ENCODE measurements around the gene PLAC9.
"Not testable (repeated sequence)": the region's sequence is repeated elsewhere in the genome, so short reads cannot be mapped to it uniquely, and the experiment has no call there.

Gene PLAC9

DNA sequence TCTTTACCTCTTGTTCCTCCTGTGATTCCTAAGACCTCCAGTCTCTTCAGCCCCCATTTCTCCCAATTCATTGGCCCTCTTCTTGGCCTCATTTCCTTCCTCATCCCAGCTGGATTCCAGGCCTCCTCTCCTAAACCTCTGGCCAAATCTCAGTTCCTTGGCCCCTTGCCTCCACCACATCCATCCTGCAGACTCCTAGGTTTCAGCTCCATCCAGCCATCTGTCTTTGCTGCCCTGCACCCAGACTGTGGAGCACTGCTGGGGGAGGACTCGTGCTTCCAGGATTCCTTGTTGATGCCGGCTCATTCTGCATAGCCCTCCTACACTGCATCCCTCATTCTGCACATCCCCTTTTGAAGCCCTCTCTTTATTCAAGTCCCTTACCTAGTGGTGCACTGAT, 6.7 kb downstream of the PLAC9 start:
- no peak for DNase-seq (ENCODE audit: low read depth)

DNA sequence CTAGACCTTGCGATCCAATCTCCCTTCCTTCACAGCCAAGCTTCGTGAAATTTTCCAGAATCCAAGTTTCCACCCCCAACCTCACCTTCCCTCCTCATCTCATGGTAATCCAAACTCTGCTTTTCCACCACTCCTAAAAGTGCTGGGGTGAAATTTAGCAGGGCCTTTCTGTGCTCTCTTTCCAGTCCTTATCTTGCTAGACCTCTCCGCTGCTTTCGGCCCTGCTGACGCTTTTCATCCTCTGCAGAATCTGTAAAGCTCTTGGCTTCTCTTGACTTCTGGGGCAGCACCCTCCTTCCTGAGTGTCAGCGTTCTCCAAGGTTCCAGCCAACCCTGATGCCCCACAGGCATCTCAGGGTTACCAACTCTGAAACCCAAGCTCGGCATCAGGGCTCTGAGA, 7.7 kb downstream of the PLAC9 start:
- DNase-seq (ENCODE audit: low read depth): no peak

- no peak for DNase-seq (ENCODE audit: low read depth)
Measured at GRCh38 chr10:80141696-80142460, 9.3 kb downstream of the PLAC9 start.

DNA sequence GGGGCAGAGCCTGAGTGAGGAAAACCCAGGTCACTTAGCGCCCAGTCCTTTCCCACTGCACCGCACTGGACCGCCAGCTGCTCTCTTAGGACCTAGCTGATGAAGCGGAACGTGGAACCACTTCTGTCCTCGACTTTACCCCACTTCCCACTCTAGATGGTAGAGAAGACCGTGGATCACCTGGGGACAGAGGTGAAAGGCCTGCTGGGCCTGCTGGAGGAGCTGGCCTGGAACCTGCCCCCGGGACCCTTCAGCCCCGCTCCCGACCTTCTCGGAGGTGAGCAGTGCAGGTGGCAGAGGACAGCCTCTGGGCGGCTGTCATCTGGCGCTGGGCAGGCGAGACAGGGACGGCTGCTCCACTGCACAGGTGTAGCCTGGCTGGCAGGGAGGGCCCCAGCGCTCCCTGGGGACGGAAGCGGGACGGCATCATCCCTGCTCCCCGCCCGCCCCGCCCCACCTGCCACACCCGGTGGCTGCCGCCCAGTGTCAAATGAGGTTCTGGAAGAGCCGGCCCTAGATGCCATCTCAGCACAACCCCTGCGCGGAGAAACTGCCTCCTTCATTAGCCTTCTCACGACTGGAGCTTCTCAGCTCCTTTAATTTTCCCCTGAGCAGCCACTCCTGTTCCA, 11.7 kb downstream of the PLAC9 start:
- DNase-seq (ENCODE audit: low read depth): no peak

GRCh38 chr10:80144696-80145131, 12.2 kb downstream of the PLAC9 start:
- DNase-seq (ENCODE audit: low read depth): no peak

- DNase-seq (ENCODE audit: low read depth): not testable (repeated sequence)
Measured at GRCh38 chr10:80145406-80146308, 13.1 kb downstream of the PLAC9 start.

DNA sequence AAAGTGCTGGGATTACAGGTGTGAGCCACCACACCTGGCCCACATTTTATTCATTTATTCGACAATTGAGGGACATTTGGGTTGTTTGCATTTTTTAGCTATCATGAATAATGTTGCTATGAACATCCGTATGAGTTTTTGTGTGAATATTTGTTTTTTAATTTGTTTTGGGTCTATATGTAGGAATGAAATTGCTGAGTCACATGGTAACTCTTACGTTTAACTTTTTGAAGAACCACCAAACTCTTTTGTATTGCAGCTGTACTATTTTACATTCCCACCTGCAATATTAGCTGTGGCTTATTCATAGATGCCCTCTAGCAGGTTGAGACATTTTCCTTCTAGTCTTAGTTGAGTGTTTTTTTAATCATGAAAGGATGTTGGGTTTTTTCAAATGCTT, 14.4 kb downstream of the PLAC9 start:
- DNase-seq (ENCODE audit: low read depth): no peak

- no peak for DNase-seq (ENCODE audit: low read depth)
Measured at GRCh38 chr10:80148166-80148805, 15.8 kb downstream of the PLAC9 start.

DNA sequence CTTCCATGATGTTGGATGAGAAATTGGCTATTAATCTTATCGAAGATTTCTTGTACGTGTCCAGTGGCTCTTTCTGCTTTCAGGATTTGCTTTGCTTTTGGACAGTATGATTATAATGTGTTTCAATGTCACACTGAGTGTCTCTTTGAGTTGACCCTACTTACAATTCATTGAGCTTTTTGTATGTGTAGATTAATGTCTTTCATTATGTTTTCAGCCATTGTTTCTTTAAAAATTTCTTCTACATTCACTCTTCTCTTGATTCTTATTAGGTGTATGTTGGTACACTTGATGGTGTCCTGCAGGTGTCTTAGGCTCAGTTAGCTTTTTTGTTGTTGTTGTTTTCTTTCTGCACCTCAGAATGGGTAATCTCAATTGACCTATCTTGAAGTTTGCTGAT, 16.6 kb downstream of the PLAC9 start:
- DNase-seq (ENCODE audit: low read depth): no peak

DNA sequence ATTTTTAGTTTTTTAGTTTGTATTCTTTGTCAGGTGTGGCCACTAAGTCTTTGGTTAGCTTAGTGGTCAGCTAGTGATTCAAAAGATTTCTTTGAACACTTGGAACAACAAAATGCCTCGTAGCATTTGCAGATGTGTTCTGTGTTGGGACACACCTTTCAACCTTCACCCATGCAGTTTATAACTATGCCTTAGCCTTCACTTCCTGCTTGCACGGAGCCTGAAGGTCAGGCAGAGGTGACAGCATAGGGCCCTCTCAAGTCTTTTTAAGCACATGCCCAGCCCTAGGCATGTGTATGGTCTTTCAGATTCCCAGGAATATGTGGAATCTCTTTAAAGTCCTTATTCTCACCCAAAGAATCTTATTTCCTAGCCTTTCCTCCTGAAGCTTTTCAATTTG, 17.6 kb downstream of the PLAC9 start:
- DNase-seq (ENCODE audit: low read depth): no peak

DNA sequence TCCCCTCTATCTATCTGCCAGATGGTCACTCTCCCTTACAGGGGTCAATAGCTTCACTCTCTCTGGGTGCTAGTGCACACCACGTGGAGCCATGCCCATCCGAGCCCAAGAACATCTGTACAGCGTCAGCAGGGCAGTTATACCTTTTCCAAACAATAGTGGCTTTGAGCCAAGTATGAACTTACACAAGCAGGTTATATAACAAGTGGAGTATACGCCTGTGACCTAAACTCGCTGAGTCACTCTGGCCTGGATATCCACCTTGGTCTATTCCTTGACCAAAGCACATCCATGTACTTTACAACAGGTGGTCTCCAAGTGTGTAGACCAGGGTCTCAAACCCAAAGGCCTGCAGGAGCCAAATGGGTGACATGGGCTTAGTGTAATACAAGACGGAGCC, 20.3 kb downstream of the PLAC9 start:
- DNase-seq (ENCODE audit: low read depth): no peak

DNA sequence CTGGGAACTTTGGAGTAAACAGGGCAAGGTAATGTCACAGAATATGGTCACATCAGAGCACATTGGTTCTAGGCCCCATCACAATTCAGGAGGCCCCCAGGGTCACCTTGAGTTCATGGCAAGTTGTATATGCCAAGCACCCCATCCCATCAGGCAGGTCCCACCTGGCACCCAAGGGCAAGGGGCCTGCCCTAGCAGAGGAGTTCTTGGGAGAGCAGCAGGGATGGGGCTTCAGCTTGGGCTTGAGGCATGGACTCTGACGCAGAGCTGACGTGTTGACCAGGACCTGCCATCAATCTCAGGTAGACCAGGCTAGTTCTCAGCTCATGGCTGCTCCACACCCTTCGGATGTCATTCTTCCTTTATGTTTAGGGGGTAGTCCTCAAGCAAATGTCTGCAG, 20.9 kb downstream of the PLAC9 start:
- no peak for DNase-seq (ENCODE audit: low read depth)

- DNase-seq (ENCODE audit: low read depth): no peak
Measured at GRCh38 chr10:80154626-80154977, 22.1 kb downstream of the PLAC9 start.

GRCh38 chr10:80154978-80155695, 22.6 kb downstream of the PLAC9 start:
- DNase-seq (ENCODE audit: low read depth): no peak

DNA sequence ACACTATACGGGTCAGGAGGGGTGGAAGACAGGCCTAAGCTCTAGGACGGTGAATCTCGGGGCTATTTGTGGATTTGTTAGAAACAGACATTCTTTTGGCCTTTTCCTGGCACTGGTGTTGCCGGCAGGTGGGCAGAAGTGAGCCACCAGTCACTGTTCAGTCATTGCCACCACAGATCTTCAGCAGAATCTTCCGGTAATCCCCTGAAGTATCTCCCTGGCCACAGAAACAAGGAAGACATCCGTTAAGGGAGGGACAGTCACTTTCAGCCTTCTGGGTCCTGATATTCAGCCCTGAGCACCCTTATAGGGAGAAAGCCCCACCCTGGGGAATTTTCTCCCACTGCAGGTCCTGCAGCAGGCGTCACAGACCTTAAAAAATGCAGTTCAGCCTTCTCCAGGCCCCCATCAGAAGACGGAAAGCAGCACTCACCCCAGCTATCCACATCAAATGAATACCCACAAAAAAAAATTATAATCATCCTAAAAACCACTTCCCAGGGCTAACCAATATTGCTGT, 23.2 kb downstream of the PLAC9 start:
- DNase-seq (ENCODE audit: low read depth): no peak

- DNase-seq (ENCODE audit: low read depth): no peak
Measured at GRCh38 chr10:80156216-80156615, 23.7 kb downstream of the PLAC9 start.

GRCh38 chr10:80157561-80157960, 25.0 kb downstream of the PLAC9 start:
- DNase-seq (ENCODE audit: low read depth): no peak

GRCh38 chr10:80158126-80158525, 25.6 kb downstream of the PLAC9 start:
- no peak for DNase-seq (ENCODE audit: low read depth)

GRCh38 chr10:80158598-80159127, 26.1 kb downstream of the PLAC9 start:
- DNase-seq (ENCODE audit: low read depth): no peak

DNA sequence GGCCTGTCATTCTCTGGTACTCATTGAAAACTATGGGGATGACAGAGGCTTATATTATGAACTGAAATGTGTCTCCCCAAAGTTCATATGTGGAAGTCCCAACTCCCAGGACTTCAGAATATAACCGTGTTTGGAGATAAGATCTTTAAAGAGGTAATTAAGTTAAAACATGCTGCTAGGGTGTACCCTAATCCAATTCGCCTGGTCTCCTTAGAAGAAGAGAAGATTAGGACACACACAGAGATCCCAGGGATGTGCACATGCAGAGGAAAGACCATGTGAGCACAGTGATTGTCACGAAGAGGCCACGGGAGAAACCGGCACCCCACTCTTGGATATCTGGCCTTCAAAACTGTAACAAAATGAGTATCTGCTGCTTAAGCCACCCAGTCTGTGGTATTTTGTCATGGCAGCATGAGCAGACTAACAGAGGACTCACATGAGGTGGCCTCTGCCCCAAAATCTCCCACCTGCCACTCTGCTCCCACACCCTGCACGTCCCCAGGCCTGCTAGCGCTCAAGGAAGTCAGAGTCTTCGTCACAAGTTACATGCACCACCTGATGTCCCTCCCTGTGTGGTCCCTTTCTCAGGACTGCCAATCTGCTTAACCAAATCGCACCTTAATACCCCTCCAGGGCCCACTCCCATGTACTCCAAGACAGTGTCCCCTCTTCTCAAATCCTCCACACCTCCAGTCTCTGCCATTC, 26.8 kb downstream of the PLAC9 start:
- no peak for DNase-seq (ENCODE audit: low read depth)
